ENCODE measurements around the gene DCST1.

The DCST1 gene

DNA sequence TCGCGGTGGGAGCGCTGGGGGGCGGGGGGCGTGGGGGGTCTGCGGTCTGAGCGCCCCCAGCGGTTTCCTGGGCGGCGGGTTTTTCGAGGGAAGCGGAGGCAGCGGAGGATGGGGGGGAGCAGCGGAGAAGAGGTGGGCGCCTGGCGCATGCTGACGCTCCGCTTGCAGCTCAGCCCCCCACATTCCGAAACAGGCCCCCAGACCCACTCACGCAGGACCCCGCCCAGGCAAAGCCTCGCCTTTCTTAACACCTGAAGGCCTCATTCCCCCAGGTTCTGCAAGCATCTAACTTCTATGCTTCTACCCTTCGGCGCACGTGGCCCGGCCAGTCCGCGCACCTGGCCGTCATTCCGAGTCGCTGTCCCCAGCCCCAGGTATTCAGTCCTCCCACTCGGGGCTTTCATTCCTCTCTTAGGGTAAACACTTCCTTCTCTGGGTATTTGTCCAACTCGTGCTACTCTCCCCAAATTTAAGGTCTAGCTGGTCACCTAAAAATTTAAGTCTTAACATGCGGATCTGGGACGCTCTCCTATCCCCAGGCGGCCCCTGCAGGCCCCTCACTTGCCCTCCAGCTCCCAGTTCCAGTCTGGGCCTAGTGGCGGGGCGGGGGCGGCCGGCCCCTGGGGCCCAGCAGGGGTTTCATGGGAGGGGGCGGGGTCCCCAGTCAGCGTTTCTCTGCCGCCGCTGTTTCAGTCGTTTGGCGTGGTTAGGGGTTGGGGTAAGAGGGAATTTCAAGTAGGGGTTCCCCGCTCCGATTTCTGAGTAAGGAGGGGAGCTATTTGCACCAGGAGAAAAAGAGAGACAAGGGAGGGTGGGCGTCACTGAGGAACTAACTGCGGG, 33.8 kb upstream of the DCST1 start:
- TF ChIP-seq, protein P1, sequence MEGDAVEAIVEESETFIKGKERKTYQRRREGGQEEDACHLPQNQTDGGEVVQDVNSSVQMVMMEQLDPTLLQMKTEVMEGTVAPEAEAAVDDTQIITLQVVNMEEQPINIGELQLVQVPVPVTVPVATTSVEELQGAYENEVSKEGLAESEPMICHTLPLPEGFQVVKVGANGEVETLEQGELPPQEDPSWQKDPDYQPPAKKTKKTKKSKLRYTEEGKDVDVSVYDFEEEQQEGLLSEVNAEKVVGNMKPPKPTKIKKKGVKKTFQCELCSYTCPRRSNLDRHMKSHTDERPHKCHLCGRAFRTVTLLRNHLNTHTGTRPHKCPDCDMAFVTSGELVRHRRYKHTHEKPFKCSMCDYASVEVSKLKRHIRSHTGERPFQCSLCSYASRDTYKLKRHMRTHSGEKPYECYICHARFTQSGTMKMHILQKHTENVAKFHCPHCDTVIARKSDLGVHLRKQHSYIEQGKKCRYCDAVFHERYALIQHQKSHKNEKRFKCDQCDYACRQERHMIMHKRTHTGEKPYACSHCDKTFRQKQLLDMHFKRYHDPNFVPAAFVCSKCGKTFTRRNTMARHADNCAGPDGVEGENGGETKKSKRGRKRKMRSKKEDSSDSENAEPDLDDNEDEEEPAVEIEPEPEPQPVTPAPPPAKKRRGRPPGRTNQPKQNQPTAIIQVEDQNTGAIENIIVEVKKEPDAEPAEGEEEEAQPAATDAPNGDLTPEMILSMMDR (IDR thresholded peaks at IDR 0.05; ENCODE audit: insufficient read depth, low read length) = no peak
- TF ChIP-seq, protein P2, sequence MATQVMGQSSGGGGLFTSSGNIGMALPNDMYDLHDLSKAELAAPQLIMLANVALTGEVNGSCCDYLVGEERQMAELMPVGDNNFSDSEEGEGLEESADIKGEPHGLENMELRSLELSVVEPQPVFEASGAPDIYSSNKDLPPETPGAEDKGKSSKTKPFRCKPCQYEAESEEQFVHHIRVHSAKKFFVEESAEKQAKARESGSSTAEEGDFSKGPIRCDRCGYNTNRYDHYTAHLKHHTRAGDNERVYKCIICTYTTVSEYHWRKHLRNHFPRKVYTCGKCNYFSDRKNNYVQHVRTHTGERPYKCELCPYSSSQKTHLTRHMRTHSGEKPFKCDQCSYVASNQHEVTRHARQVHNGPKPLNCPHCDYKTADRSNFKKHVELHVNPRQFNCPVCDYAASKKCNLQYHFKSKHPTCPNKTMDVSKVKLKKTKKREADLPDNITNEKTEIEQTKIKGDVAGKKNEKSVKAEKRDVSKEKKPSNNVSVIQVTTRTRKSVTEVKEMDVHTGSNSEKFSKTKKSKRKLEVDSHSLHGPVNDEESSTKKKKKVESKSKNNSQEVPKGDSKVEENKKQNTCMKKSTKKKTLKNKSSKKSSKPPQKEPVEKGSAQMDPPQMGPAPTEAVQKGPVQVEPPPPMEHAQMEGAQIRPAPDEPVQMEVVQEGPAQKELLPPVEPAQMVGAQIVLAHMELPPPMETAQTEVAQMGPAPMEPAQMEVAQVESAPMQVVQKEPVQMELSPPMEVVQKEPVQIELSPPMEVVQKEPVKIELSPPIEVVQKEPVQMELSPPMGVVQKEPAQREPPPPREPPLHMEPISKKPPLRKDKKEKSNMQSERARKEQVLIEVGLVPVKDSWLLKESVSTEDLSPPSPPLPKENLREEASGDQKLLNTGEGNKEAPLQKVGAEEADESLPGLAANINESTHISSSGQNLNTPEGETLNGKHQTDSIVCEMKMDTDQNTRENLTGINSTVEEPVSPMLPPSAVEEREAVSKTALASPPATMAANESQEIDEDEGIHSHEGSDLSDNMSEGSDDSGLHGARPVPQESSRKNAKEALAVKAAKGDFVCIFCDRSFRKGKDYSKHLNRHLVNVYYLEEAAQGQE (IDR thresholded peaks at IDR 0.05; ENCODE audit: insufficient replicate concordance, low read depth) = peak; percentile 48
- TF ChIP-seq GABPA (IDR thresholded peaks at IDR 0.05; ENCODE audit: low read depth) (no peak), POLR2AphosphoS5 (IDR thresholded peaks at IDR 0.05; ENCODE audit: low read depth) (peak; percentile 62), SPI1 (IDR thresholded peaks at IDR 0.05; ENCODE audit: borderline replicate concordance, low read depth) (0 out of 2 replicates have a peak, but pooled peaks have one; percentile 1)
- no peaks in the 10 kb centered on the region for H3K27me3 ChIP-seq (ENCODE audit: insufficient read depth, poor library complexity, severe bottlenecking)
- H3K27ac ChIP-seq (replicated peaks) = peak overlapping the region; percentile 88
- DNase-seq (ENCODE audit: low read depth in 1 of 2, low spot score in 1 of 2) = peak in 1 of 2 experiments; percentile 50
- peak overlapping the region; percentile 72 for H3K4me3 ChIP-seq (replicated peaks; ENCODE audit: insufficient read depth, low read length)

DNA sequence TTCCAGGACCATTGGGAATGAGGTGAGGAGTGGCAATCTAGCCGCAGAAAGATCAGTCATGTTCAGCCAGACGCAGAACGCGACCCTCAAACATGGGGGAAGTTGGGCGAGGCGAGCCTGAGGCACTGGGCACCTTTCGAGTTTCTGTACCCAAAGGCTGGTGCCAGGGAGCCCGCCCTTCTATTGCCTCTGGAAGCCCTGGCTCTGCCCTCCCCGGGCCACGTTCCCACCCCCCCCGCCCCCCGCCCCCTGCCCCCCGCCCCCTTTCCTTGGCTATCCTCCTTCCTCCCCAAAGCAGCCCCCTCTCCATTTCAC, 33.3 kb upstream of the DCST1 start:
- DNase-seq (ENCODE audit: low read depth in 1 of 2, low spot score in 1 of 2) = no peak
- H3K27ac ChIP-seq (replicated peaks) = peak overlapping the region; percentile 88
- H3K4me3 ChIP-seq (replicated peaks; ENCODE audit: insufficient read depth, low read length) = peak overlapping the region; percentile 72
- H3K27me3 ChIP-seq (ENCODE audit: insufficient read depth, poor library complexity, severe bottlenecking) = no peaks in the 10 kb centered on the region
- TF ChIP-seq GABPA (IDR thresholded peaks at IDR 0.05; ENCODE audit: low read depth) (no peak), POLR2AphosphoS5 (IDR thresholded peaks at IDR 0.05; ENCODE audit: low read depth) (no peak; the same call in 1 of the 2 replicates), SPI1 (IDR thresholded peaks at IDR 0.05; ENCODE audit: borderline replicate concordance, low read depth) (no peak)
- TF ChIP-seq, protein P2 (IDR thresholded peaks at IDR 0.05; ENCODE audit: insufficient replicate concordance, low read depth) = no peak
- TF ChIP-seq, protein P1 (IDR thresholded peaks at IDR 0.05; ENCODE audit: insufficient read depth, low read length) = no peak

DNA sequence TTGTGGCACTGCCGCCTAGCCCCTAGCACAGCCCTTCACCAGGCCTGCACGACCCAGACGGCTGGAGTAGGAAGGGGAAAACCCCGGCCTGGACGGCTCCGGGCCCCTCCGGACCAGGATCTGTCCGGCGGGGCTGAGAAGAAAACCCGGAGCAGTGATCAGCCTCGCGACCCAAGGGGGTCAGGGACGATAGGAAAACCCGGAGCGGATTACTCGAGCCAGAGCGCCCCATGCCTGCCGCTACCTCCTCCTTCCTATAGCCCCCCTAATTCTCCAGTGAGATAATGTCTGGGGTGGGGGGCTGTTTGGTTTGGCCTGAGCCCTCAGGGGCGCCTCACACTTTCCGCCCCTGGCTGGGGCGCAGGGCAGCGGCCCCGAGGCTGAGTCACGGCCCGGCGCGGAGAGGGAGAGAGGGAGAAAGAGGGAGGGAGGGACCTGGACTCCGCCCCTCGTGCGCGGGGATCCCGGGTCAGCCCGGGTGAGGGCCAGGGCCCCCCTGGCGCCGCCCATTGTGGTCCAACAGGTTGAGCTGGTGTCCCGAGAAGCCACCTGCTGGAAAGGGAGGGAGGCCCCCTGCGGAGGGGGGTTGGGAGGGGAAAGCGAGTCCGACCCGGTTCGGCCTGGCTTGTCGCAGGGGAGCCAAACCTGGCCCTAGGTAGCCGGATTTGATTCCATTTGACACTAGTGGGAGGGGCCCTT, 32.7 kb upstream of the DCST1 start:
- Histone ChIP-seq H3K27ac (replicated peaks) (peak overlapping the region; percentile 88), H3K27me3 (ENCODE audit: insufficient read depth, poor library complexity, severe bottlenecking) (no peaks in the 10 kb centered on the region), H3K4me3 (replicated peaks; ENCODE audit: insufficient read depth, low read length) (peak overlapping the region; percentile 72)
- TF ChIP-seq, protein P2 (IDR thresholded peaks at IDR 0.05; ENCODE audit: insufficient replicate concordance, low read depth) = peak; percentile 31
- TF ChIP-seq, protein P1 (IDR thresholded peaks at IDR 0.05; ENCODE audit: insufficient read depth, low read length) = no peak
- DNase-seq (ENCODE audit: low read depth in 1 of 2, low spot score in 1 of 2) = peak; percentile 92
